HG02642 (cell line): ENCODE measurements around the gene ACCS.

ENCODE experiments used
- ATAC-seq: cut with Tn5 transposase; IDR thresholded peaks from one replicate; pipeline ENCODE4 v1.9.1; 2021; ENCODE audit warnings: mild to moderate bottlenecking; ENCODE audit not compliant: unreplicated experiment, poor library complexity

ACCS gene

DNA sequence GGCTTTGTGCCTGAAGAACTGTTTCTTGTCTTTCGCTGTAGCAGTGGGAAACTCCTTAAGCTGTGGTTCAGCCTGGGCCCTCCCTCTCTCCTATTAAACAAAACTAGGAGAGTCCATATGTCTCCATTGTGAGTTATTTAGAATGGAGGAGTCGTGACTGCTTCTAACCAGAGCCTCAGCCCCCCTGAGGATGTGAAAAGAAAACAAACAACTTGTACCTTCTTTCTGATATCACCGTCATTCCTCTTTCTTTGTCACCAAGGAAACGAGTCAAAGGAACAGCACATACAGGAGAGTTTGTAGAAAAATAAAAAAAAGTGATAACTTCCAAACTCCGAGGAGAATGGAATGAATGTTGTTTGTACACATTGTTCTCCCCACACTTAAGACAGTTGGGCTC lies 17.8 kb downstream of the ACCS start:
- ATAC-seq: no peak

DNA sequence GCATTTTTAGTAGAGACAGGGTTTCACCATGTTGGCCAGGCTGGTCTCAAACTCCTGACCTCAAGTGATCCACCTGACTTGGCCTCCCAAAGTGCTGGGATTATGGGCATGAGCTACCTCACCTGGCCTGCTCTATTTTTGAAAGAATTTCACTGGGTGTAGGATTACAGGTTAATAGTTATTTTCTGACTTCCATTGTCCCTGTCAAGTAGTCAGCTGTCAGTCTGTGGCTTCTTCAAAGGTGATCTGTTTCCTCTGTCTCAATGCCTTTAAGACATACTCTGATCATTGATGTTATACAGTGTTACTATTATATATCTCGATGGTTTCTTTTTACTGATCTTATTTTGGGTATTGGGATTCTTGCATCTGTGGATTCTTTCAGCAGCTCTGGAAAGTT lies 19.3 kb downstream of the ACCS start:
- ATAC-seq: no peak

DNA sequence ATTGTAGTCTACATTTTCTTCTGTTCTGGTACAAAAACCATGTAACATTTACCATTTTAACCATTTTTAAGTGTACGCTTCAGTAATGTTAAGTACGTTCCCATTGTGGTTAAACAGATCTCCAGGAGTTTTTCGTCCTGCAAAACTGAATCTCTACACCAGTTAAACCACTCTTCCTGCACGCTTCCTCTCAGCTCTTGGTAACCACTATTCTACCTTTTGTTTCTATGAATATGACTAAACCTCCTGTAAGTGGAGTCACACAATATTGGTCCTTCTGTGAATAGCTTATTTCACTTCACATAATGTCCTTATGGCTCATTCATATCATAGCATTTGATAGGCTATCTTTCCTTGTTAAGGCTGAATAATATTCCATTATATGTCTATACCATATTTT lies 22.3 kb downstream of the ACCS start:
- ATAC-seq: no peak

DNA sequence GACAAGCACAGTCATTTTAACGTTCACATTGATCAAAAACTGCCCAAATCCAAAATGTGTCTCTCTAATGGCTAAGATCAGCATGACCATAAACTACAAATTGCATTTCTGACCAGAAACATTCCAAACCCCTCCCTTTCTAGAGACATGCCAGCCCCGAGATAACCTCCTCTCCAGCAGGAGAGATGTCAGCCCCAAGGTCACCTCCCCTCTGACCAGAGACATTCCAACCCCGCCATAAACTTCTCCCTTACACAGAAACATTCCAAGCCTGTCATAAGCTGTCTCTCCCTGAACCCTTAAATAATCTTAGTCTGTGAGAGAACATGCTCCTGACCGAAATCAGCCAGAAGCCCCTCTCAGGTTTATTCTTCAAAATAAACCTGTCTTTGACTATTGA lies 22.8 kb downstream of the ACCS start:
- no peak for ATAC-seq

DNA sequence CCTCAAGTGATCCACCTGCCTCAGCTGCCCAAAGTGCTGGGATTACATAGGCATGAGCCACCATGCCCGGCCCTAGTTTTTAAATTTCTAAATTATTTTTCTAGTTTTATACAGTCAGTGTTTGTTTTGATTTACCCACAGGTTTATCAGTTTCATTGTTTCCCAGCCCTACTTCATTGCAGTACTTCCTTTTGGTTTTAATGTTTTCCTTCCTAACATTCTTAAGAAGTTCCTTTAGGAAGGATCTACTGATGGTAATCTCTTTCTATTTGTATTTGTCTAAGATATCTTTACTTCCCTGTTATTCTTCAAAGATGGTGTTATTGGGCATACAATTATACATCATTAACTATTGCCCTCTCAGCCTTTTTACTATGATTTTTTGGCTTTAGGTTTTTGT lies 24.5 kb downstream of the ACCS start:
- ATAC-seq: no peak

DNA sequence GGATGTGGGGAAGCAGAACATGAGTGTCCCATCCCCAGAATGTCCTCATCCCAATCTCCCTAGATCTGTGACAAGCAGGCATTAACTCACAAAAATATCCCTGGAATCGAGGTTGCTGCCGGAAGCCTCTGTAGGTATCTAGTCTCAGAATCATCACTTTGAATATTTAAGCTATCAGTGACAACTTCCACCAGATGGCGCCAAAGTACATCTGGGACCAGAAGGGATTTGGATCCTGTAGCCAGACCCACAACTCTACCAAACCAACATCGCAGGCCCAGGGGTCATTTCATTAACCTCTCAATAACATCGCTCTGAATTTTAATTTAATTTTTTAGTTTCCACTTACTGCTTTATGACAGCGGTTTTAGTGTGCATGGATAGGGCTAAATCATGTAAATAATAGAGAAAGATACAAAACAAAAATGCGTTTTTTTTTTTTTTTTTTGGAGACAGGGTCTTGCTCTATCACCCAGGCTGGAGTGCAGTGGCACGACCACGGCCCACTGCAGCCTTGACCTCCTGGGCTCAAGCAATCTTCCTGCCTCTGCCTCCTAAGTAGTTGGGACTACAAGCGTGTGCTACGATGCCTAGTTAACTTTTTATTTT lies 28.3 kb downstream of the ACCS start:
- ATAC-seq: peak; percentile 42

DNA sequence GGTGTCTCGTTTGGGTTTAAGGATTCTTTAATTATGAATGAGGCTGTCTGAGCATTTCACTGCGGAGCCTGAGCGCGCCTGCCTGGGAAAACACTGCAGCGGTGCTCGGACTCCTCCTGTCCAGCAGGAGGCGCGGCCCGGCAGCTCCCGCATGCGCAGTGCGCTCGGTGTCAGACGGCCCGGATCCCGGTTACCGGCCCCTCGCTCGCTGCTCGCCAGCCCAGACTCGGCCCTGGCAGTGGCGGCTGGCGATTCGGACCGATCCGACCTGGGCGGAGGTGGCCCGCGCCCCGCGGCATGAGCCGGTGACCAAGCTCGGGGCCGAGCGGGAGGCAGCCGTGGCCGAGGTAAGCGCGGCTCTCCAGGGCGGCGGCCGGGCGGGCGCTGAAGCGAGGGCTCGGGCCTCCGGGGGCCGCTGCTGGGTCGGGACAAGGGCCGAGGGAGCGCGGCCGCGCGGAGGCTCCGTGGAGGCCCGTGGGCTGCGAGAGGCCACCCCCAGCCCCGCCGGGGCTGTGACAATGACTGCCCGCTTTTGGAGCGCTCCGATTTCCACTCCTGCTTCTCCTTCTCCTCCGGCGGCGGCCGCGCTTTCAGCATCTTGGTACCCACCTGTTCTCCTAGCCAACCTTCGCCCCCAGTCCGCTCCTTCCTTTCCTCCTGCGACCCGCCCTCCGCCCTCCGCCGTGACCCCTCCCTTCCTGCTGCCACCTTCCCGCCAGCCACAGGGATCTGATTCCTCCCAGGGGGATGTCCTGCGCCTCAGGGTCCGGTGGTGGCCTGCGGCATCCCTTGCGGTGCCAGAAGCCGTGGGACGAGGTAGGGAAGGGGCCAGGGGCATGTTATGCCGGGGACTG lies 29.7 kb downstream of the ACCS start, which contains the start of gene EXT2:
TSS of gene EXT2 (plus strand) at position 173 of the 854 bp plus-strand sequence. CDS start 12,035 bp downstream, outside the sequence.
- peak; percentile 94 for ATAC-seq

DNA sequence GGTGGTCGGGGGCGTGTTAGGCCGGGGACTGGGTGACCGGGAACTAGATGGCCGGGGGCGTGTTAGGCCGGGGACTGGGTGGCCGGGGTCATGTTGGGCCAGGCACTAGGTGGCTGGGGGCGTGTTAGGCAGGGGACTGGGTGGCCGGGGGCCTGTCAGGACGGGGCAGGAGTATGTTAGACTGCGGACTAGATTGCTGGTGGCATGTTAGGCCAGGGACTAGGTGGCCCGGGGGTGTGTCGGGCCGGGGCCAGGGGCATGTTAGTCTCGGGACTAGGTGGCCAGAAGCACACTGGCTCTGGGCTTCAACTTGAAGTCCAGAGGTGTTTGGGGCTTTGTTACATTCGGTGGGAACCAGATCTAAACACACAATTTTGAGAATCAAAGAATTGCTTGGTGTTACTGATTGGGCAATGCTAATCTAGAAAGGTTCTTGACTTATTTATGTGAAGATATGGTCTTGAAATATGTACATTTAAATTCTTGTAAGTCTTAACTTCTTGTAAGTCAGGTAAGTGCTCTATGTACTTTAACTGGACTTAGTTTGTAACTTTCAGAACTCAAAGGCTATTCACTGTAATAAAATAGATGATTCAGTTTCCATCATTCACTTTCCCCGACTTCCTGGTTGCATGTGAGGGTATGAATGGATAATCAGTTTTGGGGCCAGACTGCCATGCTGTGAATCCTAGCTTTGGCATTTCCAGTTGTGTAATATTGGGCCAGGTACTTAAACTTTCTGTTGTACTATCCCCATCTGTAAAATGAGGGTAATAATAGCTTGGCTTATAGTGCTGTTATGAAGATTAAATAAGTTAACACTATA lies 30.5 kb downstream of the ACCS start:
- peak; percentile 5 for ATAC-seq

DNA sequence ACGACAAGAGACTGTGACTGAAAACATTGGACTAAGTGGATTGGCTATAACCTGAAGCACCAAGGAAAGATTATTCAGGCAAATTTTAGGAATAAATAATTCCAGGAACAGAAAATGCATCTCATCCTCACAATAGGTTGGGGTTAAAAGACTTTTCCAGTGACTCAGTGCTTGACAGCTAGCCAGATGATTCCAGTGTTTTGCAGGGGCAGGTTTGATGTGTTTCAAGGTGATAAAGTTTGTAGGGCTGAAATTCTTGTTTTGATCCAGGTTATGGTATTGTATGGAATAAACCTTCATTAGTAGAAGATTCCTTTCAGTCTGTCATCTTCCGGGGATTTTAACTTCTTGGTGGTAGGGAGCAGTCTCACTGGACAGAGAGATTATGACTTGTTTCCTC lies 31.8 kb downstream of the ACCS start:
- ATAC-seq: no peak

DNA sequence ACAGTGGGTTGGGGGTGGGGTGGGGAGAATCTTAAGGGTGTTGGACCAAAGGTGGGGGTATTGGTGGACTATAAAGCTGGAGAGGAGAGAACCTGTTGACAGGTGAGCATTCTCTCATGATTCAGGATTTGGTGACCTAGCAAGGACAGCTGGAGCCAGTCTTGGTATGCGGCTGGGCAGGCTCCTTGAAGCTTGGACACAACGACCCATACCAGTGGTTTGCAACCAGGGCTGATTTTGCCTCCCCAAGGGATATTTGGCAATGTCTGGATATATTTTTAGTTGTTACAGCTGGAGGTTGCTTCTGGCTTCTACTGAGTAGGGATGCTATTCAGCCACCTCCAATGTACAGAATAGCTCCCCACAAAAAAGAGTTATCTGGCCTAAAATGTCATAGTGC lies 35.0 kb downstream of the ACCS start:
- no peak for ATAC-seq

DNA sequence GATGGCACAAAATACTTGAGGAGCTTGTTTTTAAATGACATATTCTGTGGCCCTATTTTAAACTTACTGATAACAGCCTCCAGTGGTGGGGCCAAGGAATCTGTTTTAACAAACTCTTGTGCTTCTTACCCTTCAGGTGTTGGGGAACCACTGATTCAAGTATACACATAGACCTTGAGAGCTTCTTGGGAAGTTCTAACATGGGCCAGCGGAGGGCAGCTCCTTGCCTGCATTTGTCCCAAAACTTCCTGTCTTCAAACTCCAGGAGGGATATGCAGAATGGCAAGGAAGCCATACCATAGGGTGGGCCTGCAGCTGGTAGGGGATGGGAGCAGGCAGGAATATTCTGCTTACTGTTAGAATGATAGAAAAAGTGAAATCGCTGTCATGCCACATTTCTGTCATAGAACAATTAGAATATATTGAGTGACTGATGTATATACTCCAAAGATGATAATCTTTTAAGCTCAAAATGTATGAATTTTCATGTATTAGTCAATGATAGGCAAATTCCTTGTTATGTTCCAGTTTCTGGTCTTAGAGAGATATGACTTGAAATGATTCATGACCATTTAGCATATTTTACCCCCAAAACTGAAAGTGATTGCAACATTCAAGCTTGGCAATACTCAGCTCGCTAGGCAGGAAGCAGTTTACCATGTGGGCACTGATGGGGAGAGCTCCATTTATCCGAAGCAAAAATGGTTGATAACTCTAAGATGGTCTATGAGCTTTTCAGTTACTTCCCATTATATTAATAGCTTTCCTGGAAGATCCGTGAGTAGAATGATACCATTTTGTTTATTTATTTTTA lies 38.6 kb downstream of the ACCS start:
- ATAC-seq: no peak

DNA sequence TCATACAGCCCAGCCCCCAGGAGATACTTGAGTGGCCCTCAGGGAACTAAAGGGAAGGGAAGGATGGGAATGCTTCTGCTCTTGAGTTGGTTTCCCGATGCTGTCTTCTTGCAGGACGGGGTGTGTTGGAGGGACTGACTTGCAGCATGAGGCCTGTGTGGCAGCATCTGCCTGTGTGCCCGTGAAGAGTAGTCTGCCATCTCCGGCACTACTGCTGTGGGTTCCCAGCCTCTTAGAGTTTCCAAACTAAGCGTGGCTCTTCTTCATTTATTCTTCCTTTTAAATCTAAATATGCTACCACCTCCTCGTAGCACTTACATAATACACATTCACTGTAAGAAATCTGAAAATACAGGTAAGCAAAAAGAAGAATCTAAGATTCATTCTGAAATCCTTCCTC lies 42.2 kb downstream of the ACCS start:
- ATAC-seq: no peak

DNA sequence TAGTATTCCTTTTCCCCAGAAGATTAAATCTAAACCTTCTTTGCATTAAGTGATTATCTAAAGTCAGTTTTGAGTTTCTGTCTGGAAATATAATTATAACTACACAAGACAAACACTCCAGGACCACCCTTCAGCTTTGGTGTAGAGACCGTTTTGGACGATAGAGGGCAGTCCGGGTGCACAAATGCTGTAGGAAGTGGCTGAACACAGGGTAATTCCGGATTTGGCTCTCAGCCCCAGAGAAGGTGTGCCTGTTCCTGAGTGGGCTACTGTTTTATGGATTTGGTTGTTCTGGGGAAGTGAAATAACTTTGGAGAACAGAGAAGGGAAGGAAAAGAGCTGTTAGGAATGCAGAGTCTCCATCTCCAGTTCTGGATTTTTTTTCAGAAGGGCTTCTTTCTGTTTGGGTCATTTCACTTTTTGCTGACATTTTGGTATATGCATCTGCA lies 44.2 kb downstream of the ACCS start:
- peak; percentile 92 for ATAC-seq

DNA sequence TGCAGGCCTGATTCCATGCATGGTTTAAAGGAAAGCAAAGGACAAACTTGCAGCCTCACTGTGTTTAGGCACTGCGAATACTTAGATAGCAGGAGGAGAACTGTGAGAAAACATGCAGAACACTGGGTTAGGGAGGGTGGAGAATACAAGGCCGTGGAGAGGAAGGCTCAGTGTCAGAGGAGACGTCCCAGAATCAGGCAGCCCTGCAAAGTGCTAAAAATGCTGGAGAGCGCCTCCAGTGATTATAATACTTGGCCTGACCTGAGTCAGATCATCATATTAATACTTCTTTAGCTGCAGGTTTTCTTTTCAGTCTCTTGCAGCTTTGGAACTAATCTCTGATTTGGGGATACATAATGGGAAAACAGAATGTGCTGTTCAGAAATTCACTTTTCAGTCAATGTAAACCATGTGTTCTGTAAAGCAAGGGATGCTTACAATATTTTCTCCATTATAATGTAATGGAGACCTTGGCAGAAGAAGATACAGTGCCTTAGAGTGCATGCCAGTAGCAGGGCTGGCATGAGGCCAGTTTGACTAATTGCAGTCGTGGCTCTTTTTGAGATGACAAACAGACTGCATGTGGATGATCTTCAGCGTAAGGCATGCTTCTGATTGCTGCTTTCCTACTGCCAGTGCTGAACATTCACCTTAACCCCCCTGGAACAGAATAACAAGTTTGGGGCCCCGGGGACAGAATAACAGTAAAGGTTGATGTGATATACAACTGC lies 46.2 kb downstream of the ACCS start:
- no peak for ATAC-seq

DNA sequence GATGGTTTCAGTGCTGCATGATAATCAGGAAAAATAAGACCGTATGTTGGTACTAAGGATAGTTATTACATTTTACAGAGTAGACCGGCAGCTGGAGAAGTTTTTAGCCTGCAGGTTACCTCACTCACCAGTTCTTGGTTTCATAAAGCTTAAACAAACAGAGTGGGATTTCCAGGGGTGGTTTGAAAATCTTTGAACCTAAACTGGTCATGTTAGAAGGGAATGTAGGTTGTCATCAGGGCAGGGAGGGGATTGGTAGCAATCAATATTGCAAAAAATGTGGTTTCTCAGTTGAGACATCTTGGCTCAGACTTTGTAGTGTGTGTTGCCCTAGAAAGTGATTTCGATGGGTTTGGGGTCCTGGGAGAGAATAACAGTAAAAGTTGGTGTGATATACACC lies 46.9 kb downstream of the ACCS start:
- peak; percentile 51 for ATAC-seq

DNA sequence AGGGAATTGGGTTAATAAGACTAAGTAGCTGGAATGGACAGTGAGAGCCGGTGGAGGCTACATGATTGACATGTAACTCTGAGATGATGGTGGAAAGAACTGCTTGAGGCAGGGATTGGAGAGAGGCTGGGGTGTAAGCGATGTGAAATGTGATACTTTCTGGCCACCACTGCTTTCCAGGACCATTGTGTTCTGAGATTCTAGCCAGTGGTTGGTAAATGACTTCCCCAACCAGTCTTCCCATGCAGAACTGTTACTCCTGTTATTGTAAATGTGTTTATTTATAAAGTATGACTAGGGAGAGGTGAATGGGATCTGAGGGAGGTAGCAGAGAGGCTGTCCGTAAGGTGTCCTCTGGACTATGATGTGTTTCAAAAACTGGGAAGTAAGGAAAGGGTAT lies 47.5 kb downstream of the ACCS start:
- ATAC-seq: no peak

DNA sequence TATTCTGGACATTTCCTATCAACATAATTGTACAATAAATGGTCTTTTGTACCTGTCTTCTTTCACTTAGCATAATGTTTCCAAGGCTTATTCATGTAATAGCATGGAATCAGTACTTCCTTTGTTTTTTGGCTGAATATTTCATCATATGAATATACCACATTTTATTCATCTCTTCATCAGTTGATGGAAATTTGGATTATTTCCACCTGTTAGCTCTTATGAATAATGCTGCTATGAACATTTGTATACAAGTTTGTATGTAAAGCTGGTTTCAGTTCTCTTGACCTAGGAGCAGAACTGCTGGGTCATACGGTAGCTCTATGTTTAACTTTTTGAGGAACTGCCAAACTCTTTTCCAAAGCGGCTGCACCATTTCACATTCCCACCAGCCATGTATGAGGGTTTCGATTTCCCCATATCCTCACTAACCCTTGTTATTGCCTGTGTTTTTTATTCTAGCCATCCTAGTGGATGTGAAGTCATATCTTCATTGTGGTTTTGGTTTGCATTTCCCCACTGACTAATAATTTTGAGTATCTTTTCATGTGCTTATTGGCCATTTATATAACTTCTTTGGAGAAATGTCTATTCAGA lies 50.3 kb downstream of the ACCS start:
- no peak for ATAC-seq

DNA sequence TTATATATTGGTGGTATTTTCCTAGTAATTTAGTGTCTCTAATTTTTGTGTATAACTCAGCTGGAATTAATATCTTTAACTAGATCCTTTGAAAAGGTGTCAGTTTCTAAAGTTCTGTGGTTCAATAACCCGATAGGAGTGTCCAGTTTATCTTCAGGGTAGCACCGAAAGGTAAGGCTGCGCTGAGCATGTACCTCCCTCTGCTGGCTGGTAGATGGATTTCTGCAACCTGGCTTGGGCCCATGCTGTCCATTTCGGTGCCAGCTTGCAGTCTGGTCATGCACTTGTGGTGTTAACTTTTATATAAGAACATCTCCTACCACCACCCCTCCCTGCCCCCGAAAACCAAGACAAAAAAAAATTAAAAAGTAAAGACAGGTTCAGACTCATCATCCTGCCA lies 54.1 kb downstream of the ACCS start:
- no peak for ATAC-seq

DNA sequence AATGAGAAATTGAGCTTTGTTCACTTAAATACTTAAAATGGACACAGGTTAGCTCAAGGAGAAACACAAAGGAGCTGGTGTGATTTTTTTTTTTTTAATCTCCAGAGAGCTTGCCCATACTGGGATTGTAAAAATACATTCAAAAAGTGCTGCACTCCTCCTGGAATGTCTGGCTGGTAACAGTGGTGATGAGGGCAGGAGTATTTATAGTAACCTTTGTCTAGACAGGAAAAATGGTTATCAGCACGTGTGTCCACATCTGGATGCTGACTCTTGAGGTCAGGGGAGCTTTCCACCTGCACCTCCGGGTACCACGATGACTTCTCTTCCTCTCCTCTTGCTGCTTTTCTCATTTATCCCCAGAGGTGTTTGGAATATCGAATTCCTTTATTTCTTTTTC lies 59.5 kb downstream of the ACCS start:
- no peak for ATAC-seq
